GM12892 (cell line): ENCODE measurements around the gene P2RX1.

Experiments
- DNase-seq: peaks from one replicate; pipeline ENCODE4 v3.0.0; 2011; ENCODE audit not compliant: insufficient read length
- FAIRE-seq: peaks from 2 replicates; lab custom pipeline; 2011; peaks lifted over from hg19 to GRCh38; lab: Jason Lieb, UNC
- POLR2A ChIP-seq: IDR thresholded peaks from 2 replicates; pipeline ENCODE4 v1.6.1; 2011; ENCODE audit warnings: low read depth, low read length, control low read depth
- POLR2AphosphoS5 ChIP-seq: IDR thresholded peaks from 2 replicates; pipeline ENCODE4 v1.6.1; 2011; ENCODE audit warnings: low read depth, low read length, control low read depth
- TAF1 ChIP-seq: IDR thresholded peaks from 2 replicates; pipeline ENCODE4 v1.6.1; 2011; ENCODE audit warnings: low read depth, mild to moderate bottlenecking, control low read depth, low read length, borderline replicate concordance

P2RX1 gene

DNA sequence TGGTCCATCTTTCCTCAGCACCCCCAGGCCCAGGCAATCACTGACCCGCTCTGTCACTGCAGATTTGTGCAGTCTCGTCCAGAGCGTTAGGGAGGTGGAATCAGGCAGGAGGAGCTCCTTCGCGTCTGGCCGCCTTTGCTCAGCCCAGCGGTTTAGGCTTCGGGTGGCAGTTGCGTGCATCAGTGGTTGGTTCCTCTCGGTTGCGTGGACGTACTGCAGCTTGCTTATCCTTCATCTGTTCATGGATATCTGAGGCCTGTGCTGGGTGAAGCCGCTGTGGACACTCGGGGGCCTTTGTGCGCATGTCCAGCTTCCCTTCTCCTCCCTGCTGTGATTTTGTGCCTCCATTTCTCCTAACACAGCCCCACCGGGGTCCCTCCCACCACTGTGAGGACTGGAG is 4.7 kb upstream of the P2RX1 start:
- TF ChIP-seq POLR2A: no peak
- TF ChIP-seq POLR2AphosphoS5: no peak
- no peak for TF ChIP-seq TAF1
- no peak for DNase-seq
- FAIRE-seq: no peak

- DNase-seq: no peak
- TF ChIP-seq POLR2A (no peak), POLR2AphosphoS5 (no peak), TAF1 (no peak)
- no peak for FAIRE-seq
Observed at GRCh38 chr17:3919123-3919624, 2.9 kb upstream of the P2RX1 start.

GRCh38 chr17:3918372-3919122 is 2.3 kb upstream of the P2RX1 start:
- FAIRE-seq: no peak
- TF ChIP-seq POLR2AphosphoS5 (no peak), TAF1 (no peak), POLR2A (no peak)
- no peak for DNase-seq

DNA sequence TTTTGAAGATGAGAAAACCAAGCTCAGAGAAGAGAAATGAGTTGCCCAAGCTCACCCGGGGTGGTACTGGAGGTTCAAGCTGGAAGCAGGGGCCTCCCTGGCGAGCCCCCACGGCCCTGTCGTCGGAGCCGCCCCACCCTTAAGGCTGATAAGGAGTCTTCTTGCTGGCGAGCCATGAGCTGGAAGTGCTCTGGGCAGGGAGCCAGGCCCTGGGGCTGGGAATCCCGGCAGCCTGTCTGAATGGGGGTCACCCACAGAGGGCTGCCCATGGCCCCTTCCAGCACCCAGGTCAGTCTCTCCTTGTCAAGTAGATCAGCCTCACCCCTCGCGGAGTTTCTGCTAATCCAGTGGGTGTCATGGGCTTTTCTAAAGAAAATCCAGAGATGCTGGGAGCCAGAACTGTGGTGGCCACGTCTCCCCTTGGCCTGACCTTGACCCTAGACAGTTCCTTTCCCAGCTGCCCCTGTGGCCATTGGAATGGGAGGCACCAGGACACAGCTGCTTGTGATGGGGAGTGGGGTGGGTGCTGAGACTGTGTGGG is 1.2 kb upstream of the P2RX1 start:
- FAIRE-seq (no peak), DNase-seq (no peak)
- TF ChIP-seq POLR2A (no peak), POLR2AphosphoS5 (no peak), TAF1 (no peak)

GRCh38 chr17:3916825-3917224 is 560 bp upstream of the P2RX1 start:
- FAIRE-seq (peak; percentile 30), DNase-seq (no peak)
- TF ChIP-seq POLR2AphosphoS5 (no peak), TAF1 (no peak), POLR2A (no peak)

DNA sequence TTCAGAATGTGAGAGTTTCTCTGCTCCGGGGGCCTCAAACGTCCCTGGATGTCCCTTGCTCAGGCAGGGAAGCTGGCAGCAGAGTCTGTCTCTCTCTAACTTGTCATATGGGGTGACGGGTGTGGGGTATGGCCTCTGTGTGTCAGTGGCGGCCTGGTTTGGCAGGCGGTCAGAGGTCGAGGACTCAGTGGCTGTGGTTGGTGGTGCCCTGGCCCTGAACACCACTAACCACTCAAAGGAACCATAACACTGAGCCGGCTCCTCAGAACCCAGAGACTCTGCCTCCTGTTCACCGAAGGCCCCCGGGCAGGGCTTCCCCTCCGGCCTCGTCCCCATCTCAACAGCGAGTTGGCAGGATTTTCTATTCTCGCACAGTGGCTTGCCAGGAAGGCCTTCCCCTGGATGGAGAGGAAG is 677 bp downstream of the P2RX1 start:
- TF ChIP-seq POLR2A (no peak), TAF1 (no peak), POLR2AphosphoS5 (no peak)
- no peak for DNase-seq
- FAIRE-seq: peak; percentile 83

GRCh38 chr17:3914312-3914670 is 2.0 kb downstream of the P2RX1 start:
- FAIRE-seq: peak; percentile 97
- TF ChIP-seq TAF1 (no peak), POLR2A (no peak), POLR2AphosphoS5 (no peak)
- DNase-seq: peak; percentile 73

- DNase-seq (peak; percentile 86), FAIRE-seq (no peak)
- TF ChIP-seq POLR2AphosphoS5: no peak
- TF ChIP-seq POLR2A: no peak
- TF ChIP-seq TAF1: no peak
Observed at GRCh38 chr17:3913531-3914311, 2.5 kb downstream of the P2RX1 start.

GRCh38 chr17:3912827-3913226 is 3.4 kb downstream of the P2RX1 start:
- DNase-seq: no peak
- no peak for TF ChIP-seq TAF1
- TF ChIP-seq POLR2AphosphoS5: no peak
- TF ChIP-seq POLR2A: no peak
- no peak for FAIRE-seq

DNA sequence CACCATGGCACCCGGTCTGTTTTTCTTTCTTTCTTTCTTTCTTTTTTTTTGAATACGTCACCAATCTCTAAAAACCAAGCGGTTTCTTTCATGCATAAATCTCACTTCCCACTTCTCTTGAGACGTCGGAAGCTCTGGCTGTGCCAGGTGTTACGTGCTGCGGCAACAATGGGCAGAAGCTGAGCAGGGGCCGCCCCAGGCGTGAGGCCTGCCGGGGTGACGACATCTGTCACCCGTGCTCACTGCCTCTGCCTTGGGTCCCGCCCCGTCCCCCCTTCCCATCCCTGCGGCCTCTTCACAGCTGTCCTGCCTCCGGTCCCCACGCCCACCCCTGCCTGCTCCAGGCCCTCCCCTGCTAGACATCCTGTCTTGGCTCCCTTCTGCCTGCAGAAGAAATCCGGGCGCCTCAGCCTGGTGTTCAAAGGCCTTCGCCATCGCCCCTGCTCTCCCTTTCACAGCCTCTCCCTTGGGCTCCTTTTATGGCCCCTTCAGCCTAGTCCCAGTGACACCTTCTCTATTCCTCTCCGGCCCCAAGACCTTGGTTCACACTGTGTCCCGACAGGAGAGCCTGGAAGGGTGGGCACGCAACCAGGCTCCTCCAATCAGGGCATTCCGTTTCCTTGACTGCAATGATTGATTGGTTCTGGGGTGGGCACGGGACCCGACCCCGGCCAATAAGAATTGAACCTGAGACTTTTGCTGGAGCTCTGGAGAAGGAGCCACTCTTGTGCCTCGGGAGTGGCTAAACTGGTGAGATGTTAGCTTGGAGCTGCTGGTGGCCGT is 4.8 kb downstream of the P2RX1 start:
- DNase-seq (peak; percentile 80), FAIRE-seq (peak; percentile 95)
- TF ChIP-seq TAF1: no peak
- TF ChIP-seq POLR2A: no peak
- TF ChIP-seq POLR2AphosphoS5: no peak
